Thoracic aorta endothelial cell (primary cell): ENCODE results near the gene LRRC59. TPM values are rescaled to one million over a fixed set of nuclear protein-coding genes. Genes with fewer than 3 reads are reported as not detected.

Experiments used
- small RNA-seq: library from RNA; depleted of rRNA; stranded (forward); fragments of <200 nt; gene quantifications from one replicate; pipeline ENCODE3, GENCODE V24; 2012
- total RNA-seq: library from RNA; depleted of rRNA; stranded (reverse); fragments of >200 nt; gene quantifications from 2 replicates; pipeline ENCODE4 v1.2.3, GENCODE V29; 2012

Gene LRRC59
- 243 and 261 TPM in 2 replicates for total RNA-seq

GRCh38 chr17:50397111-50397918 is at the start of gene LRRC59:
Gene LRRC59, minus strand, starts transcription at chr17:50397523. Its CDS starts 206 bp downstream, at chr17:50397317.

GRCh38 chr17:50425682-50426471 is 28.6 kb upstream of the LRRC59 start, which contains the start of gene ACSF2:
Gene ACSF2, plus strand, starts transcription at chr17:50426218. Its CDS starts 44 bp downstream, at chr17:50426262.

GRCh38 chr17:50372758-50373556 is 24.4 kb downstream of the LRRC59 start, which contains the start of the genes EME1 and MRPL27:
Gene EME1, plus strand, starts transcription at chr17:50373229. Its CDS starts 1,980 bp downstream, at chr17:50375209.
Gene MRPL27, minus strand, starts transcription at chr17:50373184. Its CDS starts 14 bp downstream, at chr17:50373170.

GRCh38 chr17:50345432-50346312 is 51.7 kb downstream of the LRRC59 start, which contains the start of gene XYLT2:
Gene XYLT2, plus strand, starts transcription at chr17:50346126. Its CDS starts 15 bp downstream, at chr17:50346141.

Small RNAs within 50 kb of the gene (small RNA-seq; reads per million reads assigned to genes)
- not detected for gene RF00019

Other genes with a start within 250 kb of the LRRC59 start
- 35.8 and 45.4 TPM in 2 replicates for gene PPP1R9B, start 246.8 kb downstream of the LRRC59 start, total RNA-seq
- not detected in 2 replicates for gene SGCA, start 231.5 kb downstream of the LRRC59 start, total RNA-seq
- 0.66 and 1.3 TPM in 2 replicates for gene COL1A1, start 195.9 kb downstream of the LRRC59 start, total RNA-seq
- 0.07 TPM in 1 of 2 replicates, not detected in the other for gene TMEM92, start 123.1 kb downstream of the LRRC59 start, total RNA-seq
- gene XYLT2, start 51.4 kb downstream of the LRRC59 start, total RNA-seq, result 21.5 and 27.0 TPM in 2 replicates
- 59.6 and 60.8 TPM in 2 replicates for gene MRPL27, start 24.3 kb downstream of the LRRC59 start, total RNA-seq
- gene EME1, start 24.3 kb downstream of the LRRC59 start, total RNA-seq, result 4.7 and 8.5 TPM in 2 replicates
- 4.5 and 8.0 TPM in 2 replicates for gene ACSF2, start 28.7 kb upstream of the LRRC59 start, total RNA-seq
- gene CHAD, start 71.4 kb upstream of the LRRC59 start, total RNA-seq, result not detected in 2 replicates
- gene RSAD1, start 81.3 kb upstream of the LRRC59 start, total RNA-seq, result 28.9 and 30.5 TPM in 2 replicates
- gene MYCBPAP, start 110.9 kb upstream of the LRRC59 start, total RNA-seq, result 0.53 and 1.2 TPM in 2 replicates
- gene EPN3, start 135.2 kb upstream of the LRRC59 start, total RNA-seq, result 0.07 and 0.13 TPM in 2 replicates
- 39.8 and 44.0 TPM in 2 replicates for gene SPATA20, start 149.7 kb upstream of the LRRC59 start, total RNA-seq
- not detected in 2 replicates for gene CACNA1G, start 163.2 kb upstream of the LRRC59 start, total RNA-seq
- 3.9 and 4.7 TPM in 2 replicates for gene ABCC3, start 237.4 kb upstream of the LRRC59 start, total RNA-seq